ENCODE results near the gene OTUB2.

OTUB2 gene

DNA sequence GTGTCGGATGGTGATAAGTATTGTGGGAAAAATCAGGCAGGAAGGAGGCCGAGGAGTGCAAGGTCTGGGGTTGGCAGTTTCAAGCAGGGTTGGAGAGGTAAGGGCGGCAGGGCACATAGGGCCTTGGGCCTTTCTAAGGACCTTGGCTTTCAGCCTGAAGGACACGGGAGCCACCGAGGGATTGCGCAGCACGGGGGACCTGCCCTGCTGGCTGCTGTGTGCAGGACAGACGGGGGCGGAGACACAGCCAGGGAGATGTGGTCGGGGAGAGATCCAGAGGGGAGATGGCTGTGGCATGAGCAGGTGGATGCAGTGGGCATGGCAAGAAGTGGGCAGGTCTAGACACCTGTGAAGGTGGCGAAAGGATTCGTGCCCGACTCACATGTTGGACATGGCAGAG lies 14.7 kb downstream of the OTUB2 start:
- H3K4me3 ChIP-seq (ENCODE audit: low read length) = no peak overlapping the region
- H3K4me1 ChIP-seq (ENCODE audit: low read length) = no peaks in the 10 kb centered on the region
- H3K4me2 ChIP-seq (ENCODE audit: low read length) = no peak overlapping the region
- H4K20me1 ChIP-seq (ENCODE audit: insufficient read depth, low read length) = no peaks in the 10 kb centered on the region
- no peaks in the 10 kb centered on the region for H3K9me3 ChIP-seq (ENCODE audit: insufficient read depth, low read length)
- H3K36me3 ChIP-seq (replicated peaks; ENCODE audit: low read depth, low read length) = peaks cover 14% of the 10 kb centered on the region
- no peak for TF ChIP-seq EZH2phosphoT487 (IDR thresholded peaks at IDR 0.05; ENCODE audit: low read depth)
- no peaks in the 10 kb centered on the region for H3K27me3 ChIP-seq (ENCODE audit: low read depth, low read length)
- H3K27ac ChIP-seq (ENCODE audit: low read length) = no peak overlapping the region
- H3K9ac ChIP-seq (ENCODE audit: low read length) = no peak overlapping the region
- H3K79me2 ChIP-seq (ENCODE audit: low read length) = no peaks in the 10 kb centered on the region
- H2AFZ ChIP-seq (ENCODE audit: low read depth, low read length) = no peak overlapping the region

- no peak overlapping the region for H3K4me2 ChIP-seq (ENCODE audit: low read length)
- H3K4me1 ChIP-seq (ENCODE audit: low read length) = no peaks in the 10 kb centered on the region
- no peaks in the 10 kb centered on the region for H3K79me2 ChIP-seq (ENCODE audit: low read length)
- no peak overlapping the region for H3K9ac ChIP-seq (ENCODE audit: low read length)
- H3K9me3 ChIP-seq (ENCODE audit: insufficient read depth, low read length) = no peaks in the 10 kb centered on the region
- H4K20me1 ChIP-seq (ENCODE audit: insufficient read depth, low read length) = no peaks in the 10 kb centered on the region
- H3K27me3 ChIP-seq (ENCODE audit: low read depth, low read length) = no peaks in the 10 kb centered on the region
- TF ChIP-seq, protein P1, sequence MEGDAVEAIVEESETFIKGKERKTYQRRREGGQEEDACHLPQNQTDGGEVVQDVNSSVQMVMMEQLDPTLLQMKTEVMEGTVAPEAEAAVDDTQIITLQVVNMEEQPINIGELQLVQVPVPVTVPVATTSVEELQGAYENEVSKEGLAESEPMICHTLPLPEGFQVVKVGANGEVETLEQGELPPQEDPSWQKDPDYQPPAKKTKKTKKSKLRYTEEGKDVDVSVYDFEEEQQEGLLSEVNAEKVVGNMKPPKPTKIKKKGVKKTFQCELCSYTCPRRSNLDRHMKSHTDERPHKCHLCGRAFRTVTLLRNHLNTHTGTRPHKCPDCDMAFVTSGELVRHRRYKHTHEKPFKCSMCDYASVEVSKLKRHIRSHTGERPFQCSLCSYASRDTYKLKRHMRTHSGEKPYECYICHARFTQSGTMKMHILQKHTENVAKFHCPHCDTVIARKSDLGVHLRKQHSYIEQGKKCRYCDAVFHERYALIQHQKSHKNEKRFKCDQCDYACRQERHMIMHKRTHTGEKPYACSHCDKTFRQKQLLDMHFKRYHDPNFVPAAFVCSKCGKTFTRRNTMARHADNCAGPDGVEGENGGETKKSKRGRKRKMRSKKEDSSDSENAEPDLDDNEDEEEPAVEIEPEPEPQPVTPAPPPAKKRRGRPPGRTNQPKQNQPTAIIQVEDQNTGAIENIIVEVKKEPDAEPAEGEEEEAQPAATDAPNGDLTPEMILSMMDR (IDR thresholded peaks at IDR 0.05; ENCODE audit: low read depth, low read length) = no peak
- TF ChIP-seq EZH2phosphoT487 (IDR thresholded peaks at IDR 0.05; ENCODE audit: low read depth) = no peak
- no peak overlapping the region for H3K27ac ChIP-seq (ENCODE audit: low read length)
- no peak overlapping the region for H2AFZ ChIP-seq (ENCODE audit: low read depth, low read length)
- H3K36me3 ChIP-seq (replicated peaks; ENCODE audit: low read depth, low read length) = peaks cover 19% of the 10 kb centered on the region
- H3K4me3 ChIP-seq (ENCODE audit: low read length) = no peak overlapping the region
Measured at GRCh38 chr14:94041551-94042346, 15.6 kb downstream of the OTUB2 start.

GRCh38 chr14:94042433-94043091 lies 16.4 kb downstream of the OTUB2 start:
- TF ChIP-seq EZH2phosphoT487 (IDR thresholded peaks at IDR 0.05; ENCODE audit: low read depth) = no peak
- TF ChIP-seq, protein P1 (IDR thresholded peaks at IDR 0.05; ENCODE audit: low read depth, low read length) = no peak
- H3K36me3 ChIP-seq (replicated peaks; ENCODE audit: low read depth, low read length) = peaks cover 26% of the 10 kb centered on the region
- H3K27ac ChIP-seq (ENCODE audit: low read length) = no peak overlapping the region
- no peaks in the 10 kb centered on the region for H3K4me1 ChIP-seq (ENCODE audit: low read length)
- H3K9ac ChIP-seq (ENCODE audit: low read length) = no peak overlapping the region
- no peaks in the 10 kb centered on the region for H3K27me3 ChIP-seq (ENCODE audit: low read depth, low read length)
- no peaks in the 10 kb centered on the region for H3K79me2 ChIP-seq (ENCODE audit: low read length)
- H3K4me3 ChIP-seq (ENCODE audit: low read length) = no peak overlapping the region
- H3K4me2 ChIP-seq (ENCODE audit: low read length) = no peak overlapping the region
- H2AFZ ChIP-seq (ENCODE audit: low read depth, low read length) = no peak overlapping the region
- H3K9me3 ChIP-seq (ENCODE audit: insufficient read depth, low read length) = no peaks in the 10 kb centered on the region
- no peaks in the 10 kb centered on the region for H4K20me1 ChIP-seq (ENCODE audit: insufficient read depth, low read length)

GRCh38 chr14:94043111-94043755 lies 17.1 kb downstream of the OTUB2 start:
- H3K27me3 ChIP-seq (ENCODE audit: low read depth, low read length) = no peaks in the 10 kb centered on the region
- H3K4me1 ChIP-seq (ENCODE audit: low read length) = no peaks in the 10 kb centered on the region
- H2AFZ ChIP-seq (ENCODE audit: low read depth, low read length) = no peak overlapping the region
- no peak overlapping the region for H3K9ac ChIP-seq (ENCODE audit: low read length)
- peaks cover 33% of the 10 kb centered on the region for H3K36me3 ChIP-seq (replicated peaks; ENCODE audit: low read depth, low read length)
- H4K20me1 ChIP-seq (ENCODE audit: insufficient read depth, low read length) = no peaks in the 10 kb centered on the region
- H3K4me2 ChIP-seq (ENCODE audit: low read length) = no peak overlapping the region
- no peaks in the 10 kb centered on the region for H3K79me2 ChIP-seq (ENCODE audit: low read length)
- no peak overlapping the region for H3K27ac ChIP-seq (ENCODE audit: low read length)
- no peaks in the 10 kb centered on the region for H3K9me3 ChIP-seq (ENCODE audit: insufficient read depth, low read length)
- no peak overlapping the region for H3K4me3 ChIP-seq (ENCODE audit: low read length)
- TF ChIP-seq, protein P1 (IDR thresholded peaks at IDR 0.05; ENCODE audit: low read depth, low read length) = no peak
- no peak for TF ChIP-seq EZH2phosphoT487 (IDR thresholded peaks at IDR 0.05; ENCODE audit: low read depth)
